HG03060 (cell line): ENCODE measurements around the gene TIMP3.

Source experiments
- ATAC-seq: cut with Tn5 transposase; IDR thresholded peaks from one replicate; pipeline ENCODE4 v1.9.1; 2021; ENCODE audit warnings: low read depth, moderate number of reproducible peaks; ENCODE audit not compliant: unreplicated experiment

Gene TIMP3

GRCh38 chr22:32785321-32786026, 16.0 kb upstream of the TIMP3 start:
- ATAC-seq: no peak

GRCh38 chr22:32786027-32786418, 15.5 kb upstream of the TIMP3 start:
- ATAC-seq: no peak

- ATAC-seq: no peak
Observed at GRCh38 chr22:32788904-32789624, 12.4 kb upstream of the TIMP3 start.

GRCh38 chr22:32789797-32790620, 11.5 kb upstream of the TIMP3 start:
- no peak for ATAC-seq

- no peak for ATAC-seq
Observed at GRCh38 chr22:32791056-32791455, 10.4 kb upstream of the TIMP3 start.

- no peak for ATAC-seq
Observed at GRCh38 chr22:32791485-32791884, 10.0 kb upstream of the TIMP3 start.

- ATAC-seq: no peak
Observed at GRCh38 chr22:32793589-32793988, 7.9 kb upstream of the TIMP3 start.

- no peak for ATAC-seq
Observed at GRCh38 chr22:32794449-32795213, 6.9 kb upstream of the TIMP3 start.

- ATAC-seq: no peak
Observed at GRCh38 chr22:32795214-32795596, 6.3 kb upstream of the TIMP3 start.

- ATAC-seq: no peak
Observed at GRCh38 chr22:32796865-32797573, 4.5 kb upstream of the TIMP3 start.

GRCh38 chr22:32799496-32799895, 2.0 kb upstream of the TIMP3 start:
- no peak for ATAC-seq

- ATAC-seq: no peak
Observed at GRCh38 chr22:32800158-32800882, 1.2 kb upstream of the TIMP3 start.

- ATAC-seq: no peak
Observed at GRCh38 chr22:32800994-32801536, 440 bp upstream of the TIMP3 start.

GRCh38 chr22:32802237-32802765, 796 bp downstream of the TIMP3 start:
- ATAC-seq: no peak

- no peak for ATAC-seq
Observed at GRCh38 chr22:32803020-32803737, 1.7 kb downstream of the TIMP3 start.

GRCh38 chr22:32803738-32804435, 2.4 kb downstream of the TIMP3 start:
- no peak for ATAC-seq

GRCh38 chr22:32804531-32805360, 3.2 kb downstream of the TIMP3 start:
- no peak for ATAC-seq
